ENCODE measurements around the gene SMYD3.

SMYD3 gene

GRCh38 chr1:246200738-246201137 is 306.3 kb downstream of the SMYD3 start:
- no peak for DNase-seq

- no peak for DNase-seq
Observed at GRCh38 chr1:246200225-246200624, 306.9 kb downstream of the SMYD3 start.

GRCh38 chr1:246199086-246199645 is 307.9 kb downstream of the SMYD3 start:
- DNase-seq, result no peak

- no peak for DNase-seq
Observed at GRCh38 chr1:246198115-246198816, 308.8 kb downstream of the SMYD3 start.

- DNase-seq, result no peak
Observed at GRCh38 chr1:246197076-246197475, 310.0 kb downstream of the SMYD3 start.

- DNase-seq, result no peak
Observed at GRCh38 chr1:246195296-246195695, 311.8 kb downstream of the SMYD3 start.

- no peak for DNase-seq
Observed at GRCh38 chr1:246193537-246193936, 313.5 kb downstream of the SMYD3 start.

GRCh38 chr1:246189126-246189525 is 318.0 kb downstream of the SMYD3 start:
- DNase-seq, result no peak

- DNase-seq, result no peak
Observed at GRCh38 chr1:246187834-246188372, 319.2 kb downstream of the SMYD3 start.

- DNase-seq, result no peak
Observed at GRCh38 chr1:246184503-246184902, 322.6 kb downstream of the SMYD3 start.

GRCh38 chr1:246182149-246182851 is 324.8 kb downstream of the SMYD3 start:
- no peak for DNase-seq

GRCh38 chr1:246181241-246181640 is 325.8 kb downstream of the SMYD3 start:
- DNase-seq, result no peak

GRCh38 chr1:246179401-246179800 is 327.7 kb downstream of the SMYD3 start:
- DNase-seq, result no peak

GRCh38 chr1:246178717-246179311 is 328.3 kb downstream of the SMYD3 start:
- no peak for DNase-seq

- no peak for DNase-seq
Observed at GRCh38 chr1:246176126-246177024, 330.7 kb downstream of the SMYD3 start.

GRCh38 chr1:246170574-246171261 is 336.4 kb downstream of the SMYD3 start:
- no peak for DNase-seq

GRCh38 chr1:246169486-246169885 is 337.6 kb downstream of the SMYD3 start:
- no peak for DNase-seq

- no peak for DNase-seq
Observed at GRCh38 chr1:246169019-246169418, 338.1 kb downstream of the SMYD3 start.

GRCh38 chr1:246166841-246167240 is 340.2 kb downstream of the SMYD3 start:
- no peak for DNase-seq

GRCh38 chr1:246165826-246166709 is 341.0 kb downstream of the SMYD3 start:
- DNase-seq, result no peak

- DNase-seq, result no peak
Observed at GRCh38 chr1:246164764-246165163, 342.3 kb downstream of the SMYD3 start.

Measured in activated effector memory CD4-positive, alpha-beta T cell treated with Interleukin-2 at 50 U/mL for 16 hours (primary cell).